Measurements from ENCODE around the gene GRAP2. TPM values are rescaled to one million over a fixed set of nuclear protein-coding genes. Genes with fewer than 3 reads are reported as not detected.

The GRAP2 gene
- total RNA-seq, 1 experiment from 2014 or later: 0.12 TPM

- Mint-ChIP-seq H3K4me3 (ENCODE audit: unreplicated experiment) (no peak overlapping the region), H3K27me3 (ENCODE audit: insufficient read depth, unreplicated experiment) (no peaks in the 10 kb centered on the region), H3K4me1 (ENCODE audit: insufficient read depth, unreplicated experiment) (no peaks in the 10 kb centered on the region), H3K9me3 (ENCODE audit: unreplicated experiment) (no peaks in the 10 kb centered on the region), H3K36me3 (ENCODE audit: insufficient read depth, unreplicated experiment) (no peaks in the 10 kb centered on the region), H3K27ac (ENCODE audit: low read depth, unreplicated experiment) (no peak overlapping the region)
- intact Hi-C loops (cut with micrococcal nuclease): no loop called here
- ChIA-PET CTCF (interaction anchor here (1.0 to 1.4 kb wide), 2 partner anchors 21 to 130 kb away, joined by 3 to 4 read pairs; no protein-coding TSS in a partner anchor), POLR2A (interaction anchor here (0.9 kb wide), 1 partner anchor 14 kb away, joined by 3 read pairs; no protein-coding TSS in a partner anchor)
- TF ChIP-seq, protein P1, sequence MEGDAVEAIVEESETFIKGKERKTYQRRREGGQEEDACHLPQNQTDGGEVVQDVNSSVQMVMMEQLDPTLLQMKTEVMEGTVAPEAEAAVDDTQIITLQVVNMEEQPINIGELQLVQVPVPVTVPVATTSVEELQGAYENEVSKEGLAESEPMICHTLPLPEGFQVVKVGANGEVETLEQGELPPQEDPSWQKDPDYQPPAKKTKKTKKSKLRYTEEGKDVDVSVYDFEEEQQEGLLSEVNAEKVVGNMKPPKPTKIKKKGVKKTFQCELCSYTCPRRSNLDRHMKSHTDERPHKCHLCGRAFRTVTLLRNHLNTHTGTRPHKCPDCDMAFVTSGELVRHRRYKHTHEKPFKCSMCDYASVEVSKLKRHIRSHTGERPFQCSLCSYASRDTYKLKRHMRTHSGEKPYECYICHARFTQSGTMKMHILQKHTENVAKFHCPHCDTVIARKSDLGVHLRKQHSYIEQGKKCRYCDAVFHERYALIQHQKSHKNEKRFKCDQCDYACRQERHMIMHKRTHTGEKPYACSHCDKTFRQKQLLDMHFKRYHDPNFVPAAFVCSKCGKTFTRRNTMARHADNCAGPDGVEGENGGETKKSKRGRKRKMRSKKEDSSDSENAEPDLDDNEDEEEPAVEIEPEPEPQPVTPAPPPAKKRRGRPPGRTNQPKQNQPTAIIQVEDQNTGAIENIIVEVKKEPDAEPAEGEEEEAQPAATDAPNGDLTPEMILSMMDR (IDR thresholded peaks at IDR 0.05; ENCODE audit: unreplicated experiment): no peak
- no TSS peak for BruUV-seq (replicated peaks)
- DNase-seq (ENCODE audit: unreplicated experiment): no peak
These were observed 6.3 kb upstream of the GRAP2 start for GRCh38 chr22:39894554-39895092.

GRCh38 chr22:39895682-39896081 is 5.2 kb upstream of the GRAP2 start:
- Mint-ChIP-seq H3K27ac (ENCODE audit: low read depth, unreplicated experiment) (no peak overlapping the region), H3K27me3 (ENCODE audit: insufficient read depth, unreplicated experiment) (peaks cover 6% of the 10 kb centered on the region), H3K4me3 (ENCODE audit: unreplicated experiment) (no peak overlapping the region), H3K4me1 (ENCODE audit: insufficient read depth, unreplicated experiment) (no peaks in the 10 kb centered on the region), H3K9me3 (ENCODE audit: unreplicated experiment) (no peaks in the 10 kb centered on the region), H3K36me3 (ENCODE audit: insufficient read depth, unreplicated experiment) (no peaks in the 10 kb centered on the region)
- intact Hi-C loops (cut with micrococcal nuclease): no loop called here
- CTCF ChIA-PET: interaction anchor here (0.6 to 1.4 kb wide), 4 partner anchors 12 to 129 kb away, joined by 3 to 4 read pairs (median 3); no protein-coding TSS in a partner anchor
- DNase-seq (ENCODE audit: unreplicated experiment): no peak
- BruUV-seq (replicated peaks): no TSS peak
- POLR2A ChIA-PET: interaction anchor here (0.7 to 0.9 kb wide), 2 partner anchors 13 to 34 kb away, joined by 3 read pairs; no protein-coding TSS in a partner anchor
- TF ChIP-seq, protein P1 (IDR thresholded peaks at IDR 0.05; ENCODE audit: unreplicated experiment): no peak

DNA sequence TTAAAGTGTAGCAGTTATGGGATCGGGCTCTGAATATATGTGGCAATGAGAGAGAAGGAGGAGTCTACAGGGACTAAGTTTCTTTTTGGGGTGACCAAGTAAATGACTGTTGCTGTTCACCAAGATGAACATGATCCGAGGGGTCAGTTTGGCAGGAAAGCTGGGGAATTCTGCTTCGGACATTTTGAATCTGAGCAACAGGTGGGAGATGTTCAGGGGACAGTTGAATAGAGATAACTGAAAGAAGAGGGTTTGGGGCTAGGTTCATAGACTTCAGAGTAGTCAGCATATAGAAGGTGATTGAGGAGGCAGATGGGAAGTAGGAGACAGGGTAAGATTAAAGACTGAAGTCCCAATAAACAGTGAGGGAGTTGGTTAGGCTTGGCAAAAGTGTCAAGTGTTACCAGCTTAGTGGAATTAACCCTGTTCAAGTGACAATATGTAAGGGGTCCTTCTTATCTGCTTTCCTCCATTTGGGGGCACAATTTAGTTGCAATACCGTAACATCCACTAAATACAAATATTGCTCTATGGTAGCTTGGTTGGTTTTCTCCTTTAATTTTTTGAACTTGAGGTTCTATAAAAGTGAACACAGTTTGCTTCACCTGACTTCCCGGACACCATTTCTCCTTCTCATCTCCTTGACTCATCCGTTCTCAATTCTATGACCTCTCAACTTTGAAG is 4.4 kb upstream of the GRAP2 start:
- Mint-ChIP-seq H3K27me3 (ENCODE audit: insufficient read depth, unreplicated experiment) (peaks cover 14% of the 10 kb centered on the region), H3K27ac (ENCODE audit: low read depth, unreplicated experiment) (no peak overlapping the region), H3K4me1 (ENCODE audit: insufficient read depth, unreplicated experiment) (no peaks in the 10 kb centered on the region), H3K36me3 (ENCODE audit: insufficient read depth, unreplicated experiment) (no peaks in the 10 kb centered on the region), H3K9me3 (ENCODE audit: unreplicated experiment) (no peaks in the 10 kb centered on the region), H3K4me3 (ENCODE audit: unreplicated experiment) (no peak overlapping the region)
- ChIA-PET CTCF (interaction anchor here (1.0 to 1.4 kb wide), 3 partner anchors 12 to 129 kb away, joined by 3 to 4 read pairs (median 3); no protein-coding TSS in a partner anchor), POLR2A (interaction anchor here (1.0 kb wide), 1 partner anchor 32 kb away, joined by 3 read pairs; no protein-coding TSS in a partner anchor)
- TF ChIP-seq, protein P1 (IDR thresholded peaks at IDR 0.05; ENCODE audit: unreplicated experiment): no peak
- BruUV-seq (replicated peaks): no TSS peak
- no peak for DNase-seq (ENCODE audit: unreplicated experiment)
- intact Hi-C loops (cut with micrococcal nuclease): no loop called here

DNA sequence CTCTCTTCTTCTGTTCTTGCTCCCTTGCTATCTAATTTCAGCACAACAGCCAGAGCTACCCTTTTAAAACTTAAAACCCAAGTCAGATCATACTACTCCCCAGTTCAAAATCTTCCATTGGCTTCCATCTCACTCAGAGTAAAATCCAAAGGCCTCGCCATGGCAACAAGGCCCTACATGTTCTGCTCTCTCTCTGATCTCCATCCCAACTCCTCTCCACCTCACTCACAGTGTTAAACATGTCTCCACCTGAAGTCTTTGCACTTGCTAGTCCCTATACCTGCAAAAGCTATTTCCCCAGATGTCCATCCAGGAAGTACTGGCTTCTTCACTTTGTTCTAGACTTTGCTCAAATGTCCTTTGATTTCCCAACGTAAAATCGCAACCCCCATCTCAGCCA is 3.0 kb upstream of the GRAP2 start:
- no peak for DNase-seq (ENCODE audit: unreplicated experiment)
- Mint-ChIP-seq H3K9me3 (ENCODE audit: unreplicated experiment) (no peaks in the 10 kb centered on the region), H3K27ac (ENCODE audit: low read depth, unreplicated experiment) (no peak overlapping the region), H3K4me3 (ENCODE audit: unreplicated experiment) (no peak overlapping the region), H3K36me3 (ENCODE audit: insufficient read depth, unreplicated experiment) (no peaks in the 10 kb centered on the region), H3K27me3 (ENCODE audit: insufficient read depth, unreplicated experiment) (peaks cover 17% of the 10 kb centered on the region), H3K4me1 (ENCODE audit: insufficient read depth, unreplicated experiment) (no peaks in the 10 kb centered on the region)
- POLR2A ChIA-PET: no interaction called here
- CTCF ChIA-PET: interaction anchor here (0.9 kb wide), 1 partner anchor 127 kb away, joined by 3 read pairs; no protein-coding TSS in a partner anchor
- BruUV-seq (replicated peaks): no TSS peak
- TF ChIP-seq, protein P1 (IDR thresholded peaks at IDR 0.05; ENCODE audit: unreplicated experiment): no peak
- intact Hi-C loops (cut with micrococcal nuclease): no loop called here
